K562 (cell line): Measurements from ENCODE around the gene IRF9.

ENCODE experiments used
- CTCF ChIP-seq, 3 experiments: IDR thresholded peaks in 2 of 3; conservative IDR thresholded peaks in 1 of 3; 2 replicates each; pipeline ENCODE4 v1.5.1; 2011 to 2012; ENCODE audit warnings: low read length in 3 of 3, mild to moderate bottlenecking in 3 of 3, control low read depth in 2 of 3, improper control_type of control experiment in 1 of 3, inconsistent platforms in 1 of 3, low read depth in 1 of 3, mixed read lengths in 1 of 3, moderate library complexity in 1 of 3; ENCODE audit not compliant: insufficient read depth in 2 of 3
- ILK ChIP-seq: fragments of 450-650 bp; IDR thresholded peaks from 2 replicates; pipeline ENCODE4 v1.6.1; 2016; ENCODE audit warnings: missing genetic modification characterization, low read depth, mild to moderate bottlenecking, missing compliant biosample characterization, moderate library complexity, borderline replicate concordance
- NEUROD1 ChIP-seq: fragments of 150-350 bp; IDR thresholded peaks from 2 replicates; pipeline ENCODE4 v1.6.1; 2014; ENCODE audit warnings: borderline replicate concordance, low read length, low read depth; ENCODE audit not compliant: partially characterized antibody
- POLR2AphosphoS2 ChIP-seq: IDR thresholded peaks from 2 replicates; pipeline ENCODE4 v1.6.1; 2012; ENCODE audit warnings: low read length, improper control_type of control experiment
- POLR2AphosphoS5 ChIP-seq: IDR thresholded peaks from 2 replicates; pipeline ENCODE4 v1.6.1; 2011; ENCODE audit warnings: mild to moderate bottlenecking, low read depth, low read length, moderate library complexity; ENCODE audit not compliant: control insufficient read depth, insufficient read depth
- RAD21 ChIP-seq, 2 experiments: fragments of 250-450 bp in 1 of 2; fragments of 450-650 bp in 1 of 2; sonication (Bioruptor Pico) in 1 of 2; formaldehyde crosslinking in 1 of 2; IDR thresholded peaks in 1 of 2; conservative IDR thresholded peaks in 1 of 2; 2 replicates each; pipeline versions ENCODE4 v1.4.0 to v1.8.0; 2020 to 2022; ENCODE audit warnings: mild to moderate bottlenecking in 2 of 2, moderate library complexity in 1 of 2
- REST ChIP-seq, 2 experiments: fragments of 450-650 bp; formaldehyde crosslinking in 1 of 2; IDR thresholded peaks; 2 replicates each; pipeline versions ENCODE4 v1.4.0 to v1.6.1; 2014 to 2020; ENCODE audit warnings: mild to moderate bottlenecking in 2 of 2, borderline replicate concordance in 1 of 2, low read depth in 1 of 2
- RFX5 ChIP-seq: IDR thresholded peaks from 2 replicates; pipeline ENCODE4 v1.6.1; 2011; ENCODE audit warnings: low read depth, mild to moderate bottlenecking, improper control_type of control experiment, low read length
- TCFL5 ChIP-seq: fragments of 250-450 bp; sonication (Bioruptor Pico); conservative IDR thresholded peaks from 2 replicates; pipeline ENCODE4 v1.6.1; 2021; ENCODE audit warnings: mild to moderate bottlenecking, moderate library complexity, matching md5 sums
- USF2 ChIP-seq: sonication (generic); formaldehyde crosslinking; IDR thresholded peaks from 2 replicates; pipeline ENCODE4 v1.5.0; 2020; ENCODE audit warnings: missing genetic modification reagents
- TF ChIP-seq, protein P1 (sequence below): fragments of 450-650 bp; formaldehyde crosslinking; IDR thresholded peaks from 2 replicates; pipeline ENCODE4 v1.4.0; 2022; ENCODE audit warnings: mild to moderate bottlenecking, moderate library complexity

- TF ChIP-seq POLR2AphosphoS2 (no peak), REST (IDR thresholded peaks at IDR 0.05; ENCODE audit: borderline replicate concordance) (no peak), REST (CRISPR knock-in tag; IDR thresholded peaks at IDR 0.05; ENCODE audit: low read depth) (no peak), RAD21 (CRISPR knock-in tag; conservative IDR thresholded peaks at IDR 0.05 in 1 of 2, IDR thresholded peaks at IDR 0.05 in 1 of 2) (no peak), CTCF (IDR thresholded peaks at IDR 0.05 in 2 of 3, conservative IDR thresholded peaks at IDR 0.05 in 1 of 3; ENCODE audit: insufficient read depth in 2 of 3, low read depth in 1 of 3, low read length in 3 of 3) (no peak), NEUROD1 (no peak), USF2 (no peak), ILK (tag) (no peak), POLR2AphosphoS5 (no peak), TCFL5 (CRISPR knock-in tag) (no peak), RFX5 (no peak)
- TF ChIP-seq, protein P1, sequence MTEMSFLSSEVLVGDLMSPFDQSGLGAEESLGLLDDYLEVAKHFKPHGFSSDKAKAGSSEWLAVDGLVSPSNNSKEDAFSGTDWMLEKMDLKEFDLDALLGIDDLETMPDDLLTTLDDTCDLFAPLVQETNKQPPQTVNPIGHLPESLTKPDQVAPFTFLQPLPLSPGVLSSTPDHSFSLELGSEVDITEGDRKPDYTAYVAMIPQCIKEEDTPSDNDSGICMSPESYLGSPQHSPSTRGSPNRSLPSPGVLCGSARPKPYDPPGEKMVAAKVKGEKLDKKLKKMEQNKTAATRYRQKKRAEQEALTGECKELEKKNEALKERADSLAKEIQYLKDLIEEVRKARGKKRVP: no peak
Measured at GRCh38 chr14:24126939-24127338, 34.1 kb upstream of the IRF9 start.
